Astrocyte (in vitro differentiated cells and primary cell): ENCODE results near the gene GJB5.

ENCODE experiments used
- CTCF ChIP-seq: IDR thresholded peaks from 2 replicates; pipeline ENCODE4 v1.5.1; 2011; ENCODE audit warnings: low read depth, mild to moderate bottlenecking, inconsistent platforms, low read length, moderate library complexity; ENCODE audit not compliant: insufficient read depth
- EZH2 ChIP-seq: IDR thresholded peaks from 2 replicates; pipeline ENCODE4 v1.6.1; 2012; ENCODE audit warnings: mild to moderate bottlenecking, low read length, inconsistent platforms; ENCODE audit not compliant: insufficient read depth

GRCh38 chr1:34743775-34744174 lies 11.1 kb upstream of the GJB5 start:
- no peak for TF ChIP-seq CTCF
- no peak for TF ChIP-seq EZH2
